ENCODE measurements around the gene CHCHD3. TPM values are rescaled to one million over a fixed set of nuclear protein-coding genes. Genes with fewer than 3 reads are reported as not detected.

The CHCHD3 gene
- total RNA-seq, 1 experiment from 2014 or later: 114 TPM

DNA sequence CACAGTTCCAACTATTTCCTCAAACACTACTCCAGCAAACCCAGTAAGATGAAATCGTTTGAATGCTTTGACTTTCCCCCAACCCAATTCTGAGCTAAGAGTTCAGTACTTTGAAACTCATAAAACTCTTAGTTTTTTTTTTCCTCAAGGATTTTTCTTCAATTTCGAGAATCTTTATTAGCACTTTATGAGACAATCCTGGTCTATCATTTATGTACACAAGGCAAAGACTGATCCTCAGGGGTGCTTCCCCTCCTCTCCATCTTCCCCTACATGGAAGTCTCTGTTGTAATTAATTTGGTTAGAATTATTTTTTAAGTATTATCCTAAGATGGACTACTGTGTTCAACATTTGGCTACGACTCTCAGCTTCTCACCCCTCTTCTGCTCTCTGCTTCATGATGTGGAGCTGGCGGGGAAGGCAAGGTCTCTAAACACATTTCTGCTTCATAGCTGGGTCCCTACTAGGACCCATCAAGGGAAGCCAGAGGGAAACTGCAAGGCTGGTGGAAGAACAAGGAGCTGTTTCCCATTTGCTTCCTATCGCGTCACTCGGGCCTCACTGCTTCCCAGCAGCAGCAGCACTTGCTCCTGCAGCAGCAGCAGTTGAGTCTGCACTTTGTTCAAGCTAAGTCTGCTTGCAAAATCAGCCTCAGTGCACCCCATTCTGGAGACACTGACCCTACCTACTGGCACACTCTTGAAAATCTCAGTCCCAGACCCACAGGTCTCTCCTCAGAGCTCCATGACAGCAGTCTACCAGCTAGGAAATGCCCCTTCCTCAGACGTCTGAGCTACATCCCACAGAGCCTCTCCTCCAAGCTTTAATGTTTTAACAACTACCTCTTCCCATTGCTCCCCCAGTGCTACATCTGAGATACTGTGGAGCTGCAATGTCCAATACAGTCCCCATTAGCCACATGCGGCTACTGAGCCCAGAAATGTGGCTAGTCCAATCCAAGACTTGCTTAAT, 90.0 kb downstream of the CHCHD3 start (continued):
- TF ChIP-seq FOXK1 (CRISPR knock-in tag; IDR thresholded peaks at IDR 0.05): no peak
- no peak for TF ChIP-seq ELF4 (CRISPR knock-in tag; IDR thresholded peaks at IDR 0.05; ENCODE audit: low read depth)
- no peak for TF ChIP-seq ERG (CRISPR knock-in tag; IDR thresholded peaks at IDR 0.05)

DNA sequence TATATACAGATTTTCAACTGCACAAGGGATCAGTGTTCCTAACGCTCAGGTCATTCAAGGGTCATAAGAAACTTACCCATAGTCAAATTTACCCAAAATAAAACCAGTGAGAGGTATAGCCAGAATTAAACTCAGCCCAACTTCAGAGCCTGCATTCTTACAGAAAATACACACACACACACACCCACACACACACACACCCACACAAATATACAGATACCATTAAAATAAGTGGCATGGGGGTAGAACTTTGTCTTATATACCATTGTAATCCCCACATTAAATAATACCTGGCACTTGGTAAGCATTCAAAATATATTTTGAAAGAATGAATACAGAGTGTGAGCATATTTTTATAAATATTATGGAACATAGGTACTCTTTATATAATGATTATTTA, 93.8 kb downstream of the CHCHD3 start:
- TF ChIP-seq ZNF532 (CRISPR knock-in tag; IDR thresholded peaks at IDR 0.05; ENCODE audit: borderline replicate concordance): no peak
- TF ChIP-seq ELF4 (CRISPR knock-in tag; IDR thresholded peaks at IDR 0.05; ENCODE audit: low read depth): no peak
- no peak for TF ChIP-seq IRF2 (CRISPR knock-in tag; IDR thresholded peaks at IDR 0.05; ENCODE audit: borderline replicate concordance, low read depth)
- TF ChIP-seq ZBTB21 (CRISPR knock-in tag; IDR thresholded peaks at IDR 0.05; ENCODE audit: borderline replicate concordance): no peak
- TF ChIP-seq, protein P1, sequence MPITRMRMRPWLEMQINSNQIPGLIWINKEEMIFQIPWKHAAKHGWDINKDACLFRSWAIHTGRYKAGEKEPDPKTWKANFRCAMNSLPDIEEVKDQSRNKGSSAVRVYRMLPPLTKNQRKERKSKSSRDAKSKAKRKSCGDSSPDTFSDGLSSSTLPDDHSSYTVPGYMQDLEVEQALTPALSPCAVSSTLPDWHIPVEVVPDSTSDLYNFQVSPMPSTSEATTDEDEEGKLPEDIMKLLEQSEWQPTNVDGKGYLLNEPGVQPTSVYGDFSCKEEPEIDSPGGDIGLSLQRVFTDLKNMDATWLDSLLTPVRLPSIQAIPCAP (CRISPR knock-in tag; IDR thresholded peaks at IDR 0.05): no peak
- no peak for TF ChIP-seq ZNF317 (CRISPR knock-in tag; IDR thresholded peaks at IDR 0.05; ENCODE audit: borderline replicate concordance, low read depth)
- no peak for TF ChIP-seq MAX (CRISPR knock-in tag; IDR thresholded peaks at IDR 0.05)
- TF ChIP-seq E2F1 (CRISPR knock-in tag; IDR thresholded peaks at IDR 0.05): no peak
- no peak for TF ChIP-seq GRHL2 (CRISPR knock-in tag; IDR thresholded peaks at IDR 0.05; ENCODE audit: insufficient replicate concordance, severe bottlenecking)
- no peak for TF ChIP-seq TCF7 (CRISPR knock-in tag; IDR thresholded peaks at IDR 0.05; ENCODE audit: low read depth)
- TF ChIP-seq, protein P2, sequence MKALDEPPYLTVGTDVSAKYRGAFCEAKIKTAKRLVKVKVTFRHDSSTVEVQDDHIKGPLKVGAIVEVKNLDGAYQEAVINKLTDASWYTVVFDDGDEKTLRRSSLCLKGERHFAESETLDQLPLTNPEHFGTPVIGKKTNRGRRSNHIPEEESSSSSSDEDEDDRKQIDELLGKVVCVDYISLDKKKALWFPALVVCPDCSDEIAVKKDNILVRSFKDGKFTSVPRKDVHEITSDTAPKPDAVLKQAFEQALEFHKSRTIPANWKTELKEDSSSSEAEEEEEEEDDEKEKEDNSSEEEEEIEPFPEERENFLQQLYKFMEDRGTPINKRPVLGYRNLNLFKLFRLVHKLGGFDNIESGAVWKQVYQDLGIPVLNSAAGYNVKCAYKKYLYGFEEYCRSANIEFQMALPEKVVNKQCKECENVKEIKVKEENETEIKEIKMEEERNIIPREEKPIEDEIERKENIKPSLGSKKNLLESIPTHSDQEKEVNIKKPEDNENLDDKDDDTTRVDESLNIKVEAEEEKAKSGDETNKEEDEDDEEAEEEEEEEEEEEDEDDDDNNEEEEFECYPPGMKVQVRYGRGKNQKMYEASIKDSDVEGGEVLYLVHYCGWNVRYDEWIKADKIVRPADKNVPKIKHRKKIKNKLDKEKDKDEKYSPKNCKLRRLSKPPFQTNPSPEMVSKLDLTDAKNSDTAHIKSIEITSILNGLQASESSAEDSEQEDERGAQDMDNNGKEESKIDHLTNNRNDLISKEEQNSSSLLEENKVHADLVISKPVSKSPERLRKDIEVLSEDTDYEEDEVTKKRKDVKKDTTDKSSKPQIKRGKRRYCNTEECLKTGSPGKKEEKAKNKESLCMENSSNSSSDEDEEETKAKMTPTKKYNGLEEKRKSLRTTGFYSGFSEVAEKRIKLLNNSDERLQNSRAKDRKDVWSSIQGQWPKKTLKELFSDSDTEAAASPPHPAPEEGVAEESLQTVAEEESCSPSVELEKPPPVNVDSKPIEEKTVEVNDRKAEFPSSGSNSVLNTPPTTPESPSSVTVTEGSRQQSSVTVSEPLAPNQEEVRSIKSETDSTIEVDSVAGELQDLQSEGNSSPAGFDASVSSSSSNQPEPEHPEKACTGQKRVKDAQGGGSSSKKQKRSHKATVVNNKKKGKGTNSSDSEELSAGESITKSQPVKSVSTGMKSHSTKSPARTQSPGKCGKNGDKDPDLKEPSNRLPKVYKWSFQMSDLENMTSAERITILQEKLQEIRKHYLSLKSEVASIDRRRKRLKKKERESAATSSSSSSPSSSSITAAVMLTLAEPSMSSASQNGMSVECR (CRISPR knock-in tag; IDR thresholded peaks at IDR 0.05; ENCODE audit: borderline replicate concordance): no peak
- Mint-ChIP-seq H3K27ac (no peak overlapping the region), H3K9me3 (peaks cover 17% of the 10 kb centered on the region), H3K4me1 (peaks cover 16% of the 10 kb centered on the region), H3K36me3 (peaks cover 19% of the 10 kb centered on the region), H3K27me3 (ENCODE audit: low read depth) (no peaks in the 10 kb centered on the region), H3K4me3 (no peak overlapping the region)
- DNase-seq (ENCODE audit: low spot score) (no peak), ATAC-seq (no peak)
- ChIA-PET CTCF (no interaction called here), POLR2A (no interaction called here)

All from WTC11 (cell line).